Measurements from ENCODE around the gene FAM241A.
"Not testable (repeated sequence)": the region's sequence is repeated elsewhere in the genome, so short reads cannot be mapped to it uniquely, and the experiment has no call there.

The FAM241A gene

DNA sequence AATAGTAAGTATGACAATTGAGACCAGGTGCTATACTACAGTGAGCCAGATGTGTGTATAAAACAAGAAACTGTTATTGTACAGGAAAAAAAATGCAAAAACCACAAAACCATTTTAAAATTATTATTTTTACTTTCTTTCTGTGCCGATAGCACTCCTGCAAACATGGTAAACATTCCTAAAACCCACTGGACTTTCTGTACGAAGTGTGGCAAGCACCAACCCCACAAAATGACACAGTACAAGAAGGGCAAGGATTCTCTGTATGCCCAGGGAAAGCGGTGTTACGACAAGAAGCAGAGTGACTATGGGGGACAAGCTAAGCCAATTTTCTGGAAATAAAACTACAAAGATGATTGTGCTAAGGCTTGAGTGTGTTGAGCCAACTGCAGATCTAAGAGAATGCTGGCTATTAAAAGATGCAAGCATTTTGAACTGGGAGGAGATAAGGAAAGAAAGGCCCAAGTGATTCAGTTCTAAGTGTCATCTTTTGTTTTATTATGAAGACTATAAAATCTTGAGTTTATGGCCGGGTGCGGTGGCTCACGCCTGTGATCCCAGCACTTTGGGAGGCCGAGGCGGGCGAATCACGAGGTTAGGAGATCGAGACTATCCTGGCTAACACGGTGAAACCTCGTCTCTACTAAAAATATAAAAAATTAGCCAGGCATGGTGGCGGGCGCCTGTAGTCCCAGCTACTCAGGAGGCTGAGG, 26.0 kb downstream of the FAM241A start:
- H3K4me3 ChIP-seq (ENCODE audit: insufficient read depth, low read depth, low read length, poor library complexity, severe bottlenecking); DNase-seq; H3K9me3 ChIP-seq (ENCODE audit: control insufficient read depth, low read length); H3K36me3 ChIP-seq (ENCODE audit: control insufficient read depth, insufficient read depth, low read length); H3K27me3 ChIP-seq (replicated peaks; ENCODE audit: control insufficient read depth, insufficient read depth, low read length, poor library complexity, severe bottlenecking): not testable (repeated sequence)
- Histone ChIP-seq H3K4me1 (ENCODE audit: control insufficient read depth, insufficient read depth, low read length, poor library complexity, severe bottlenecking) (peaks cover 17% of the 10 kb centered on the region), H3K27ac (ENCODE audit: insufficient read depth, low read length, poor library complexity, severe bottlenecking) (peak overlapping the region; percentile 2)

GRCh38 chr4:112172180-112172579, 26.9 kb downstream of the FAM241A start:
- DNase-seq, result no peak
- Histone ChIP-seq H3K27ac (ENCODE audit: insufficient read depth, low read length, poor library complexity, severe bottlenecking) (no peak overlapping the region), H3K4me3 (ENCODE audit: insufficient read depth, low read depth, low read length, poor library complexity, severe bottlenecking) (no peak overlapping the region)

GRCh38 chr4:112173593-112174558, 28.6 kb downstream of the FAM241A start:
- H3K27me3 ChIP-seq (replicated peaks; ENCODE audit: control insufficient read depth, insufficient read depth, low read length, poor library complexity, severe bottlenecking), result no peaks in the 10 kb centered on the region
- no peak overlapping the region for H3K4me3 ChIP-seq (ENCODE audit: insufficient read depth, low read depth, low read length, poor library complexity, severe bottlenecking)
- peaks cover 11% of the 10 kb centered on the region for H3K4me1 ChIP-seq (ENCODE audit: control insufficient read depth, insufficient read depth, low read length, poor library complexity, severe bottlenecking)
- DNase-seq, result no peak
- H3K27ac ChIP-seq (ENCODE audit: insufficient read depth, low read length, poor library complexity, severe bottlenecking), result no peak overlapping the region
- H3K36me3 ChIP-seq (ENCODE audit: control insufficient read depth, insufficient read depth, low read length), result no peaks in the 10 kb centered on the region
- H3K9me3 ChIP-seq (ENCODE audit: control insufficient read depth, low read length), result no peaks in the 10 kb centered on the region

More at GRCh38 chr4:112172180-112172579, 26.9 kb downstream of the FAM241A start:
- no peaks in the 10 kb centered on the region for H3K27me3 ChIP-seq (replicated peaks; ENCODE audit: control insufficient read depth, insufficient read depth, low read length, poor library complexity, severe bottlenecking)
- no peaks in the 10 kb centered on the region for H3K9me3 ChIP-seq (ENCODE audit: control insufficient read depth, low read length)
- H3K4me1 ChIP-seq (ENCODE audit: control insufficient read depth, insufficient read depth, low read length, poor library complexity, severe bottlenecking), result peaks cover 16% of the 10 kb centered on the region
- no peaks in the 10 kb centered on the region for H3K36me3 ChIP-seq (ENCODE audit: control insufficient read depth, insufficient read depth, low read length)

- Histone ChIP-seq H3K4me1 (ENCODE audit: control insufficient read depth, insufficient read depth, low read length, poor library complexity, severe bottlenecking) (peaks cover 9% of the 10 kb centered on the region), H3K27me3 (replicated peaks; ENCODE audit: control insufficient read depth, insufficient read depth, low read length, poor library complexity, severe bottlenecking) (no peaks in the 10 kb centered on the region), H3K36me3 (ENCODE audit: control insufficient read depth, insufficient read depth, low read length) (no peaks in the 10 kb centered on the region), H3K9me3 (ENCODE audit: control insufficient read depth, low read length) (no peaks in the 10 kb centered on the region), H3K4me3 (ENCODE audit: insufficient read depth, low read depth, low read length, poor library complexity, severe bottlenecking) (no peak overlapping the region), H3K27ac (ENCODE audit: insufficient read depth, low read length, poor library complexity, severe bottlenecking) (no peak overlapping the region)
- no peak for DNase-seq
Measured at GRCh38 chr4:112175840-112176239, 30.6 kb downstream of the FAM241A start.

DNA sequence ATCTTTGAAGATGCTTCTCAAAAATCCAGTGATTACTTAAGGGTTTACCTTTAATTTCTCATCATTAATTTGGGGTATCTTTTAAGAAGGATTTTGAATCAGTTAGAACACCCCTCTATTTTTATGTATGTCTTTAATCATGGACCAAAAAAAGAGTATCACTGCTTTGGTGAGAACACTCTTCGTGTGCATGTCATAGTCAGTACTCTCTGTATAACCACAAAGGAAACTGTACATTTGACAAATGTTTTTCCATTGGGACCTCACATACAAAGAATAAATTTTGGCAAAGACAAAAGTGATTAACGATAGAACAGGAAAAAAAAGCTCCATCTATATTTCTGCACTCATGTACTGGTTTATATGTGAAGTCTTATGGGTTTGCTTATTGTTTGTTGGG, 31.3 kb downstream of the FAM241A start:
- H3K4me1 ChIP-seq (ENCODE audit: control insufficient read depth, insufficient read depth, low read length, poor library complexity, severe bottlenecking), result peaks cover 7% of the 10 kb centered on the region
- no peaks in the 10 kb centered on the region for H3K9me3 ChIP-seq (ENCODE audit: control insufficient read depth, low read length)
- H3K27ac ChIP-seq (ENCODE audit: insufficient read depth, low read length, poor library complexity, severe bottlenecking), result no peak overlapping the region
- no peaks in the 10 kb centered on the region for H3K27me3 ChIP-seq (replicated peaks; ENCODE audit: control insufficient read depth, insufficient read depth, low read length, poor library complexity, severe bottlenecking)
- no peak for DNase-seq
- no peaks in the 10 kb centered on the region for H3K36me3 ChIP-seq (ENCODE audit: control insufficient read depth, insufficient read depth, low read length)
- no peak overlapping the region for H3K4me3 ChIP-seq (ENCODE audit: insufficient read depth, low read depth, low read length, poor library complexity, severe bottlenecking)

DNA sequence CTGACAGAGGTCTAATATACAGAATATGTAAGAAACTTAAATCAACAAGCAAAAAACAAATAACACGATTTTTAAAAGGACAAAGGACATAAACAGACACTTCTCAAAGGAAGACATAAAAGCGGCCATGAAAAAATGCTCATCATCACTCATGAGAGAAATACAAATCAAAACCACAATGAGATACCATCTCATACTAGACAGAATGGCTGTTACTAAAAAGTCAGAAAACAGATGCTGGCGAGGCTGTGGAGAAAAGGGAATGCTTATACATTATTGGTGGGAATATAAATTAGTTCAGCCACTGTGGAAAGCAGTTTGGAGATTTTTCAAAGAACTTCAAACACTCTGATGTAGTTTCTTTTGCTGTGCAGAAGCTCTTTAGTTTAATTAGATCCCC, 33.5 kb downstream of the FAM241A start:
- not testable (repeated sequence) for H3K9me3 ChIP-seq (ENCODE audit: control insufficient read depth, low read length); H3K36me3 ChIP-seq (ENCODE audit: control insufficient read depth, insufficient read depth, low read length); H3K4me3 ChIP-seq (ENCODE audit: insufficient read depth, low read depth, low read length, poor library complexity, severe bottlenecking); DNase-seq; H3K27me3 ChIP-seq (replicated peaks; ENCODE audit: control insufficient read depth, insufficient read depth, low read length, poor library complexity, severe bottlenecking); H3K27ac ChIP-seq (ENCODE audit: insufficient read depth, low read length, poor library complexity, severe bottlenecking); H3K4me1 ChIP-seq (ENCODE audit: control insufficient read depth, insufficient read depth, low read length, poor library complexity, severe bottlenecking)

- H3K36me3 ChIP-seq (ENCODE audit: control insufficient read depth, insufficient read depth, low read length), result no peaks in the 10 kb centered on the region
- no peaks in the 10 kb centered on the region for H3K9me3 ChIP-seq (ENCODE audit: control insufficient read depth, low read length)
- H3K4me1 ChIP-seq (ENCODE audit: control insufficient read depth, insufficient read depth, low read length, poor library complexity, severe bottlenecking), result no peaks in the 10 kb centered on the region
- no peaks in the 10 kb centered on the region for H3K27me3 ChIP-seq (replicated peaks; ENCODE audit: control insufficient read depth, insufficient read depth, low read length, poor library complexity, severe bottlenecking)
- no peak overlapping the region for H3K27ac ChIP-seq (ENCODE audit: insufficient read depth, low read length, poor library complexity, severe bottlenecking)
- H3K4me3 ChIP-seq (ENCODE audit: insufficient read depth, low read depth, low read length, poor library complexity, severe bottlenecking), result no peak overlapping the region
- no peak for DNase-seq
Measured at GRCh38 chr4:112181358-112182000, 36.2 kb downstream of the FAM241A start.

- no peak for DNase-seq
- H3K4me1 ChIP-seq (ENCODE audit: control insufficient read depth, insufficient read depth, low read length, poor library complexity, severe bottlenecking), result no peaks in the 10 kb centered on the region
- no peaks in the 10 kb centered on the region for H3K36me3 ChIP-seq (ENCODE audit: control insufficient read depth, insufficient read depth, low read length)
- no peaks in the 10 kb centered on the region for H3K9me3 ChIP-seq (ENCODE audit: control insufficient read depth, low read length)
- no peak overlapping the region for H3K4me3 ChIP-seq (ENCODE audit: insufficient read depth, low read depth, low read length, poor library complexity, severe bottlenecking)
- no peaks in the 10 kb centered on the region for H3K27me3 ChIP-seq (replicated peaks; ENCODE audit: control insufficient read depth, insufficient read depth, low read length, poor library complexity, severe bottlenecking)
- no peak overlapping the region for H3K27ac ChIP-seq (ENCODE audit: insufficient read depth, low read length, poor library complexity, severe bottlenecking)
Measured at GRCh38 chr4:112182604-112183003, 37.4 kb downstream of the FAM241A start.

GRCh38 chr4:112183252-112183651, 38.0 kb downstream of the FAM241A start:
- Histone ChIP-seq H3K4me3 (ENCODE audit: insufficient read depth, low read depth, low read length, poor library complexity, severe bottlenecking) (no peak overlapping the region), H3K9me3 (ENCODE audit: control insufficient read depth, low read length) (no peaks in the 10 kb centered on the region), H3K27ac (ENCODE audit: insufficient read depth, low read length, poor library complexity, severe bottlenecking) (no peak overlapping the region), H3K36me3 (ENCODE audit: control insufficient read depth, insufficient read depth, low read length) (no peaks in the 10 kb centered on the region), H3K27me3 (replicated peaks; ENCODE audit: control insufficient read depth, insufficient read depth, low read length, poor library complexity, severe bottlenecking) (no peaks in the 10 kb centered on the region), H3K4me1 (ENCODE audit: control insufficient read depth, insufficient read depth, low read length, poor library complexity, severe bottlenecking) (no peaks in the 10 kb centered on the region)
- DNase-seq, result no peak

DNA sequence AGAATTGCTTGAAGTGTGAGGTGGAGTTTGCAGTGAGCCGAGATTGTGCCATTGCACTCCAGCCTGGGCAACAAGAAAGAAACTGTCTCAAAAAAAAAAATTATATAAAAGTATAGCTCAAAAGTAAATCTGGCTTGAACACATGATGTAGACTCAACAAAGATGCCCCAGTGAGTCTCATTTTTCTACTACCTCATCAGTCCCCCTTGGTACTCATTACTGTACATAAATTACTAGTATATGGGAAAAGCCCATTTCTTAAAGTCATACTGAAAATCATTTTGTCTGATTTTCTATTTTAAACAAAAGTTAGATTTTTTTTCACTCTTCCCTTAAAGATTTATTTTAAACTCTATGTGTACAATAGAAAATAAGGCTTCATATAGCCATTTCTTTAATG, 39.2 kb downstream of the FAM241A start:
- H3K9me3 ChIP-seq (ENCODE audit: control insufficient read depth, low read length), result no peaks in the 10 kb centered on the region
- H3K27me3 ChIP-seq (replicated peaks; ENCODE audit: control insufficient read depth, insufficient read depth, low read length, poor library complexity, severe bottlenecking), result no peaks in the 10 kb centered on the region
- DNase-seq, result no peak

More for the DNA sequence above, 39.2 kb downstream of the FAM241A start:
- H3K27ac ChIP-seq (ENCODE audit: insufficient read depth, low read length, poor library complexity, severe bottlenecking), result no peak overlapping the region
- H3K36me3 ChIP-seq (ENCODE audit: control insufficient read depth, insufficient read depth, low read length), result no peaks in the 10 kb centered on the region
- no peak overlapping the region for H3K4me3 ChIP-seq (ENCODE audit: insufficient read depth, low read depth, low read length, poor library complexity, severe bottlenecking)
- no peaks in the 10 kb centered on the region for H3K4me1 ChIP-seq (ENCODE audit: control insufficient read depth, insufficient read depth, low read length, poor library complexity, severe bottlenecking)

Measured in effector memory CD4-positive, alpha-beta T cell (primary cell).